GM04504 (cell line): ENCODE results near the gene CWF19L2.

Source experiments
- DNase-seq: peaks from one replicate; pipeline ENCODE4 v3.0.0-alpha.2; 2012; ENCODE audit warnings: low read depth

The CWF19L2 gene

DNA sequence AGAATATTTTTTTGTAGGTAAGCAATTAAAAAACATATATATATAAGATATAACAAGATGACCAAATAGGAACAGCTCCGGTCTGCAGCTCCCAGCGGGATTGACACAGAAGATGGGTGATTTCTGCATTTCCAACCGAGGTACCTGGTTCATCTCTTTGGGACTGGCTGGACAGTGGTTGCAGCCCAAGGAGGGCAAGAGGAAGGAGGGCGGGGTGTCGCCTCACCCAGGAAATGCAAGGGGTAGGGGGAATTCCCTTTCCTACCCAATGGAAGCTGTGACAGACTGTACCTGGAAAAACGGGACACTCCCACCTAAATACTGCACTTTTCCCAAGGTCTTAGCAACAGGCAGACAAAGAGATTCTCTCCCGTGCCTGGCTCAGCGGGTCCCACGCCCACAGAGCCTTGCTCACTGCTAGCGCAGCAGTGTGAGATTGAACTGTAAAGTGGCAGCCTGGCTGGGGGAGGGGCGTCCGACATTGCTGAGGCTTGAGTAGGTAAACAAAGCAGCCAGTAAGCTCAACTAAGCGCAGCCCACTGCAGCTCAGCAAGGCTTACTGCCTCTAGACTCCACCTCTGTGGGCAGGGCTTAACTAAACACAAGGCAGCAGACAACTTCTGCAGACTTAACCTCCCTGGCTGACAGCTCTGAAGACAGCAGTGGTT is 163.8 kb downstream of the CWF19L2 start:
- no peak for DNase-seq

GRCh38 chr11:107282195-107282594 is 175.4 kb downstream of the CWF19L2 start:
- no peak for DNase-seq
